GM21360 (cell line): Measurements from ENCODE around the gene COASY.
"Not testable (repeated sequence)": the region's sequence is repeated elsewhere in the genome, so short reads cannot be mapped to it uniquely, and the experiment has no call there.

ENCODE experiments used
- ATAC-seq: cut with Tn5 transposase; IDR thresholded peaks from one replicate; pipeline ENCODE4 v1.9.1; 2021; ENCODE audit warnings: mild to moderate bottlenecking, moderate library complexity; ENCODE audit not compliant: unreplicated experiment

Gene COASY

GRCh38 chr17:42609814-42610801, 48.2 kb downstream of the COASY start:
- not testable (repeated sequence) for ATAC-seq

GRCh38 chr17:42612013-42612412, 50.1 kb downstream of the COASY start:
- ATAC-seq, result no peak

GRCh38 chr17:42613699-42614295, 51.8 kb downstream of the COASY start:
- ATAC-seq, result no peak
